Measurements from ENCODE around the gene INA.

Gene INA

DNA sequence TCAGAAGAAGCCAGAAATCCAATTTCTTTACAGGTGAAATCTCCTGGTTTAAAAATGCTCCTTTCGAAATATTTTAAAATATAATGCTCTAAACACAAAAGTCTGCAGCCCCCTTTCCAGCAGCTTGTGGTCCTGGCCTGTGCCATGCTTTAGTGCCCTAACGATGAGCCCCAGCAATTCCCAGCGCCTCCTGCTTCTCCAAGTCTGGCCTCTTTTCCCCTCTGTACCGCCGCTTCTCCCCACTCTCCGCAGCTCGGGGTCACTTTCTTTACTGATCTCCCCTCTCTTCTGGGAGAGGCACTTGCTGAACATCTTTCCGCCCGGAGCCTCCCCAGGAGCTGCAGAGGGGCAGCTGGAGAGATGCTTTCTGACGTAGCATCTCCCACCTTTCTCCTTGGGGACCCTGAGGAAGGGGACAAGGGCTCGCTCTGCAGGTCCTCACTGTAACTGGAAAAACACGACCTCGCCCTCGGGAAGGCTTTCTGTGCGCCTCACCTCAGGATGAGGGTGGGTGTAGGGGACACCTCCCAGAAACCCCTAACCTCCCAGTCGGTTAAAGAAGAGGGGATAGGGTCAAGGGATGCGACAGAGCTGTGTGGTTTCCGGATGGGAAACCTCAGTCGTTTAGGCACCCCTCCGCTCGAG, 565 bp upstream of the INA start:
- no peak for DNase-seq

DNA sequence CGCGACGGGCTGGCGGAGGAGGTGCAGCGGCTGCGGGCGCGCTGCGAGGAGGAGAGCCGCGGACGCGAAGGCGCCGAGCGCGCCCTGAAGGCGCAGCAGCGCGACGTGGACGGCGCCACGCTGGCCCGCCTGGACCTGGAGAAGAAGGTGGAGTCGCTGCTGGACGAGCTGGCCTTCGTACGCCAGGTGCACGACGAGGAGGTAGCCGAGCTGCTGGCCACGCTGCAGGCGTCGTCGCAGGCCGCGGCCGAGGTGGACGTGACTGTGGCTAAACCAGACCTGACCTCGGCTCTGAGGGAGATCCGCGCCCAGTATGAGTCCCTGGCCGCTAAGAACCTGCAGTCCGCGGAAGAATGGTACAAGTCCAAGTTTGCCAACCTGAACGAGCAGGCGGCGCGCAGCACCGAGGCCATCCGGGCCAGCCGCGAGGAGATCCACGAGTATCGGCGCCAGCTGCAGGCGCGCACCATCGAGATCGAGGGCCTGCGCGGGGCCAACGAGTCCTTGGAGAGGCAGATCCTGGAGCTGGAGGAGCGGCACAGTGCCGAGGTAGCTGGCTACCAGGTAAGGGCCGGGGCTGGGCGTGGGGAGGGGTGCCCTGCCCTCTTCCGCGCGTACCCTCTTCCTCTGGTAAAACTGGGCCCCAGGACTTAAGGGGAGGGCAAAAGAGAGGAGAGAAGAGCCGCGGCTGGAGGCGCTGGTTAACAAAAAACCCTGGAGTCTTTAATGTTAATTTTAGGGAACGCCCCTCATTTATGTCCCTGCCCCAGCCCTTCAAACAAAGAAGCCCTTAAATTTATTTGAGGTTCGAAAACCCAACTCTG, 987 bp downstream of the INA start:
- DNase-seq, result no peak

DNA sequence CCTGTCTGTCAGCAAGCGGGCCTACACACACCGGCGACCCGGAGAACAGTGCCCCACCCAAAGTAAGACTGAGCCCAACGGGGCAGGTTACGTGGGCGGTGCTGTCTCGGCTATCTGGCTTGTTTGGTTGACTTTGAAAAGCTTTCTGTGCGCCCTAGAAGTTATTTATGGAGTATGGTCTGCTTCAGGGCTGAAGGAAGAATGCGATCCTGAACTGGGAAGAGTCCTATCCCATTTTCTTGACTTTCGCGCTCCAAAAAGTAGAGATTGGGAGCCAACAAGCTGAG, 1.5 kb downstream of the INA start:
- DNase-seq, result no peak

DNA sequence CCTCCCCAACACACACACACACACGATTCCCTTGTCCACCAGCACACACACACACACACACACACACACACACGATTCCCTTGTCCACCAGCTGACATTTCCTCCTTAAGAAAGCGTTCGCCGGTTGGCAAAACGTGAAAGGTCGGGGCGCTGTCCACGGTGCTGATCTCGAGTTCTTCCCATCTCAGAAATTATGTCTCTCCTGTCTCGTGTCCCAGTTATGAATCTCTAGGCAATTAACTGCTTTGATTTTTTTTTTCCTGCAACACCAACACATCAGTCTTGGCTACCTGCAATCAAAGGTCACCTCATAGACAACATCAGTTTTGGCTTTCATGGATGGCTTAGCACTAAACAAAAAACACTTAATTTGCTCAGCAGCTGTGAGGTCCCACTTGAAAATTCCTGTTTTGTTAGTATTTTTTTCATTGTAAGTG, 1.9 kb downstream of the INA start:
- peak; percentile 28 for DNase-seq

DNA sequence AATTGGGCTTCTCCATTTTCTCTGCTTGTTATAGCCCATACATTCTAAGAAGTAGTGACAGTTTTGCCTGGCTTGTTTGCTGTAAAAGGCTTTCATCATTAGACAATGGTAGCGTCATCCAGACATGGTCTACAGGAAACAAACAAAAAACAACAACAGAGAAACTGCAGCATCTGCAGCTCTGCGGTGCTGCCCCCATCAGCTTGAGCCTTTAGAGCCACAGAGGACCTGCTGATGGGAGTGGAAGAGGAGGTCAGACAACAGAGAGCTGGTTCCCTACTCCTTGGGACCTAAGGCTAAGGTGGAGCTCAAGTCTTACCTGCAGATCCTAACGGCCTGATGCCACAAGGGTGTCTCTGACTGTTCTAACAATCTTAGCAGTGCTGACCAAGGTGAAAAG, 3.1 kb downstream of the INA start:
- DNase-seq, result no peak

DNA sequence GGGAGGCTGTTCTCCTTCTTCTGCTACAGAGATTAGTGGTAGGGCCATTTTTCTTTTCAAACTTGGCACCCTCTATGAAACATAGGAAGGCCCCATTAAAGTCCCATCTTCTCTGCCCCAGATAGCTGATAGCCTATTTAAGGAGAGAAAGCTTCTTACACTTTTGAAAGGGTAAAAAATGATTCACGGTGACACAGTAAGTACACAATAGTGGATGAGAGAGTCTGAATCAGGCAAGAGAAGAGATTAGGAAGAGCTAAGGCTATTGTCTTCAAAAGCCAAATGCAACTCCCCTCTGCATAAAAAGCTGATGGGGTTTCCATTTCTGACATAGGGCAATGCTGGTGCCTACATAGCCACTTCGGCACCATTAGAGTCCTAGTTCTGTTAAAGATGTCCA, 3.6 kb downstream of the INA start:
- no peak for DNase-seq

DNA sequence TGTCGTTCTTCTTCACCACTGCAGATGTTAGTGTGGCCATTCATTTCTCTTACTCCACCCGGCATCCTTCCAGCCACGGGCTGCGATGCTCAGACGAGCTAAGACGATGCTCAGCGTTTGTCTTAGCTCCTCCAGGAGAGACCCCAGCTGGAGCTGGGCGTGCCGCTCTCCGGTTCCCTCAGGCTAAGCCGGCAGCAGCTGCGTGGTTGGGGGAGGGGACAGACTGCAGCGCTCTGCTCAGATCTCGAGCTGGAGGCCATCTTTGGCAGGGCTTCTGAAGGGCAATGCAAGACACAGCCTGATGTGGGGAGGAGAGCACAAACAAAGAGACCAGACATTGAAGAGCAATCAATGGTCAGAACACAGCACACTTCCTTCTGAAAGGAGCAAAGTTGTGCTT, 4.8 kb downstream of the INA start:
- no peak for DNase-seq

DNA sequence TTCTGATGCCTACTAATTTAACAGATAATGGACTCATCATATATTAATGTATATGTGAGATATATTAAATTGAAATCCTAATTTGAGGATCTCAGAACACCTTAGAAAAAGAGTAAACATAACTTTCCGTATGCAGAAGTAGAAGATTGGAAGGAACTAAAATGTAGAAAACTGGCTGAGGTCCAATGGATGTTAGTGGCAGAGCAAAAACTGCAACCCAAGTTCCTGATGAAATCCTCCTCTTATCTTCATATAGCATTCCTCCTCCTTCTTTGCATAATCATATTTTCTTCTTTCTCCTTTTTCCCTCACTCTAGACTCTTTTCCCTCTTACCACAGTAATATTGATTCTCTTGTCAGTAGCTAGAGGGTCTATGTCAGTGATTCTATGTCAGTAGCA, 6.0 kb downstream of the INA start:
- no peak for DNase-seq

DNA sequence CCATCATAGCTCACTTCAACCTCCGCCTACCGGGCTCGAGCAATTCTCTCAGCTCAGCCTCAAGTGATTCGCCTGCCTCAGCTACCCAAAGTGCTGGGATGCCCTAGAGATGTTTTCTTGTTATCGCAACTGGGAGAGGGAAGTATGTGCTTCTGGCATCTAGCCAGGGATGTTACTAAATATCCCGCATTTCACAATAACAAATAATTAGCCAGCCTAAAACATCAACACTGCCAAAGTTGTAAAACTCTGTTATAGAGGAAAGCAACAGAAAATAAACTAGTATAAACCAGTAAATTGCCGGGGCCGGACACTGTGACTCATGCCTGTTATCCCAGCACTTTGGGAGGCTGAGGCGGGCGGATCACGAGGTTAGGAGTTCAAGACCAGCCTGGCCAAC, 7.2 kb downstream of the INA start:
- peak; percentile 87 for DNase-seq

DNA sequence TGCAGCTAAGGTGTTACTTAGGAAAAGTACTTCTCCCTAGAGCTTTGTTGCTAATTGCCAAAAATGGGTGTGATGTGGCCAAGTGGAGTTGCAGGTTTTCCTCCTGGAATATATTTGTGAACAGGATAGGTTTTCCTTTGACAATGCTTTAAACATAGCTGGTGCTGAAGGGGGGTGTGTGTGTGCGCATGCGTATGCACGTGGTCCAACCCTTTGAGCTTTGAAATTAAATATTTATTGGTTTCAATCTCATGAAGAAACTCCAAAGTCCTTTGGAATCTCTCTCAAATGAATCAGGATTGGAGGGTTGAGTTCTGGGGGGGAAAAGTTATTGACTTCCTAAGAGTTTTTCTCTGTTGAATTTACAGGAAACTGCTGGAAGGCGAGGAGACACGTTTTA, 11.1 kb downstream of the INA start:
- DNase-seq, result no peak

DNA sequence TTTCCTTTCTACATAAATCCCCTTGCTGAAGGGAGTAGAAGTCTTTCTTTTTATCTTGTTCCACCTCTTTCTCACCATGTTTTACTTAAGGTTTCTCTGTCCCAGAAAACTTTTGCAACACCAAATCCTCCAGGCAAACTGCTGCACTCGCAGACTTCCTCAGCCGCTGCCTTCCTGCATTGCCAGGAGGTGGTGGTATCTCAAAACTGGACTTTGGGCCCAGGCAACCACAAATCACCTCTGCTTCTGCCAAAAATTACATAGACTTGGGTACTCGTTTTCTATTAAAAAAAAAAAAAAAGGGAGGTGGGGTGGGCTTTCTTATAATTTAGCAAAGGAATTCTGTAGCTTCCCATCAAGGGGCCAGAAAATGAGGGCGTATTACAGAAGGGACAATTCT, 14.7 kb downstream of the INA start:
- no peak for DNase-seq

DNA sequence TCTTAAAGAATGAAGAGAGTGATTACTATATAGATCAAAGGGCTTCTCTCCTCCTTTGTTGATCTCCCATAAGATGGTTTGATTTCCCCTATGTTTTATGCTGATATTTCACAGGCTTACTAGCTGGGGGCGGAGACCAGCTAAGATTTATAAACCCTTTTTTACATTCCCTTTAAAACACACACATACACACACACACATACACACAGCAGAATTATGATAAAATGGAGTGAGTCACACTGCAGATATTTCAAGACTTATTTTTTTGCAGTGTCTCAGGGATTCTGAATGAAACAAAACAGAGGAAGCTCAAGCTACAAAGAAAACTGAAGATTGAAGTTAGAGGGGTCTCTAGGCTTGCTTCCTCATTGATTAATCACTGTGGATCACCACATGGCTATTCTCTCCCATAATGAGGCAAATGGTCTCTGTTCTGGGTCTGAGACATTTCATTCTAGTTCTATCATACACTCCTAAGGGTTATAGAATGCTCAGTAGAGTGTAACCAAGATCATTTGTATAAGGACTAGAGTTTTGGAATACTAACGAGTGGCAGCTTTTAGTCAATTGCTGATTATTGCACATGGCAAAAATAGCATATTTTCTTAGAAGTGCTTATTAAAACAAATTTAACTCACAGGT, 18.6 kb downstream of the INA start:
- DNase-seq, result peak; percentile 9

DNA sequence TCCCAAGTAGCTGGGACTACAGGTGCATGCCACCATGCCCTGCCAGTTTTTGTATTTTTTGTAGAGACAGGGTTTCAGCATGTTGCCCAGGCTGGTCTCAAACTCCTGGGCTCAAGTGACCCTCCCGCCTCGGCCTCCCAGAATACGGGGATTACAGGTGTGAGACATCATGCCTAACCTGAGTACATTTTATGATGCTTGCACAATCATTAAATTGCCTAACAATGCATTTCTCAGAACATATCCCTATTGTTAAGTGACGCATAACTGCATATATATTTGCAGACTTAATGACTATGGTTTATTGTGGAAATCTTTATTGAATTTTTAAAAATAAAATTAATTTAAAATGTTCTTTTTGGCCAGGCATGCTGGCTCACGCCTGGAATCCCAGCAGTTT, 30.7 kb downstream of the INA start:
- DNase-seq, result no peak

DNA sequence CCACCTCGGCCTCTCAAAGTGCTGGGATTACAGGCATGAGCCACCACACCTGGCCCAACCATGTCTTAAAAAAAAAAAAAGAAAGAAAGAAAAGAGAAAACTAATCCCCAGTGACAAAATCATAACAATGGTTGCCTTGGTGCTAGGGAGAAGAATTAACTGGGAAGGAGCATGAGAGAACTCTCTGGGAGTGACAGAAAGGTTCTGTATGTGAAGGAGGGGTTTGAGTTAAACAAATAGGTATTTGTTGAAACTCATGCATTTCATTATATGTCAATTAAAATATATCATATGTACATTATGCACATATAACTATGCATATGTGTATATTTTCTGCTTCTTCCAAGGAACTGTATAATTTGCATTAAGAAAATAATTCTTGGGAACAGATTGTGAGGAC, 33.3 kb downstream of the INA start:
- DNase-seq, result no peak

DNA sequence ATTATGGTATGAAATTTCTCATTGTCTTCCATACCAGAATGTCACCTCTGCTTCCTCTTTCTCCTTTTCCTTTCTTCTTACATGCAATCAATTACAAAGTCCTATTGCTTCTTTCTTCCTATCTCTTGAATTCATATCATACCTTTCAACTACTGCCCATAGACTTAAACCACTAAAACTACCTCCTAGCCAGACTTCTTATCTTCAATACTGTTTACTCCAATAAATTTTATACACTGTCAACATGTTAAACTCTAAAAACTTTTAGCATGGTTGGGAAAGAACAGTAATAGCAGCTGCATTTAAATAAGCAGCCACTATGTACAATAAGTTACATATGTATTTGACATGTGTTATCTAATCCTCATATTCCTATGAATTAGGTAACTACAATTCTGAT, 39.1 kb downstream of the INA start:
- DNase-seq, result no peak

DNA sequence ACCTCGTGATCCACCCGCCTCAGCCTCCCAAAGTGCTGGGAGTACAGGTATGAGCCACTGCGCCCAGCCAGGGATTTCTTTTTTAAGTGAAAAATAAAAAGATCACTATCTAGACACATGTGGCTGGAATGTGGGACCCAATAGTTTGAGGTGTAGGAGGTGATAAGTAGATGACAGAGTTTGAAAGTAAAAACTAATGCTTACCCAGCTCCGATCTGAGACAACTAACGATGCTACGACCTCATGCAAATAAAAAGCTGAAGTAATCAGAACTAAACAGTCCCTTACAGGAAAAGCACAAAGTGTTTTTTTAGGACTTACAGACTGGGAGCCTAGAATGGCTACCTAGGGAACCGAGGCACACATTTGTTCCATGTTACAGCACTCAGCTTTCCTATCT, 51.0 kb downstream of the INA start:
- no peak for DNase-seq

DNA sequence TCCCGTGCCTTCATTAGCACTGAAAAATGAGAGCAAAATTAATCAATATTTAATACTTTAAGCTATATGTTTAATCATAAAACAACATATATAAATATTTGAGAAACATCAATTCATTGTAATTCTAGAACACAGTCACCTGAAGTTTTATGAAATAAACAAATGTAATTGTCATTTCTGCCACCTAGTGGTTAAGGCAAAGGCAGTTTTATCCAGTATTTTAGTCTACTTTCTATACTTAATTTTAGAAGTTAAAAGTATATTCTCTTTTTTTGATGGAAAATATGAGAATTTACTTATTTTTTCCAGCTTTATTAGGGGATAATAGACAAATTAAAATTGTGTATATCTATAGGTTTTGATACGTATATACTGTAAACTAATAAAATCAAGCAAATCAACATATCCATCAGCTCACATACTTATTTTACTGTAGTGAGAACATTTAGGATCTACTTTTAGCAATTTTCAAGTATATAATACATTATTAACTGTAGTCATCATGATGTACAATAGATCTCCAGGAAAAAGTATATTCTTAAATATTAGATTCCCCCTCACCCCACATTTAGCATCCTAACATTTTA, 57.1 kb downstream of the INA start:
- DNase-seq, result peak; percentile 30

DNA sequence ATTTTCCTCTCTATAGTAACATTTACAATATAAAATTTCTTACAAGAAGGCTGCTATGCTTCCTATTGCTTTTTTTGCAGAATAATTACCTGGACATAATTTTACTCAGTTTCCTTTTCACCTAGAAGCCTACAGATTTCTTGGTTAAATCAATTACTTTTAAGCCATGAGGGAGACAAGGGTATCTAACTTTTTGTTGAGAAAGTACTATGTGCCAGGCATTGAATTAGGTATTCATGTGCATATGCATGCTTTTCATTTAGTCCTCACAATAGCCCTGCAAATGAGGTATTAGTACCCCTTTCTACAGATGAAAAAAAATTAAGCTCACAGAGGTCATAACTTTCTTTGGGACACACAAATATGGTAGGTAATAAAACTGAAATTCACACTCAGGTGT, 57.6 kb downstream of the INA start:
- DNase-seq, result no peak

DNA sequence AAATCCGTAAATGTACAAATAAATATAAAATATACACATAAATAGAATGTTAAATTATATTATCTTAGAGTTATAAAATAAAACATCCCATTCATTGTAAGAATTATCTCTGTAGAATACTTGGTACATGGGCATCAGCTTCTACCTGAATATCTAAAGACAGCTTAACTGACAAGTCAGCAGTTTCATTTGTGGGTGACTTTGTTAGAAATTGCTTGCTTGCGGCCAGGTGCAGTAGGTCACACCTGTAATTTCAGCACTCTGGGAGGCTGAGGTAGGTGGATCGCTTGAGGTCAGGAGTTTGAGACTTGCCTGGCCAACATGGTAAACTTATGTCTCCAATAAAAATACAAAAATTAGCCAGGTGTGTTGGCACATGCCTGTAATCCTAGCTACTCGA, 59.4 kb downstream of the INA start:
- no peak for DNase-seq

All from MV-4-11 (cell line).